Hematopoietic multipotent progenitor cell treated with erythropoietin and hydrocortisone succinate and interleukin-3 and kit ligand, for 6 days (in vitro differentiated cells): Measurements from ENCODE around the gene ZFYVE28.

ENCODE experiments used
- DNase-seq: peaks from one replicate; pipeline ENCODE4 v3.0.0-alpha.2; 2015

Gene ZFYVE28

GRCh38 chr4:2268357-2269205 lies 149.9 kb downstream of the ZFYVE28 start:
- DNase-seq = no peak

GRCh38 chr4:2267841-2268240 lies 150.6 kb downstream of the ZFYVE28 start:
- DNase-seq = no peak

- peak; percentile 53 for DNase-seq
Observed at GRCh38 chr4:2267320-2267811, 151.1 kb downstream of the ZFYVE28 start.

- DNase-seq = no peak
Observed at GRCh38 chr4:2266821-2267220, 151.6 kb downstream of the ZFYVE28 start.

- no peak for DNase-seq
Observed at GRCh38 chr4:2266181-2266580, 152.3 kb downstream of the ZFYVE28 start.

- DNase-seq = no peak
Observed at GRCh38 chr4:2265113-2266110, 153.0 kb downstream of the ZFYVE28 start.

GRCh38 chr4:2264481-2265041 lies 153.9 kb downstream of the ZFYVE28 start:
- DNase-seq = no peak

- DNase-seq = no peak
Observed at GRCh38 chr4:2263926-2264321, 154.5 kb downstream of the ZFYVE28 start.

- DNase-seq = no peak
Observed at GRCh38 chr4:2262944-2263250, 155.5 kb downstream of the ZFYVE28 start.

GRCh38 chr4:2262145-2262943 lies 156.1 kb downstream of the ZFYVE28 start:
- peak; percentile 100 for DNase-seq

GRCh38 chr4:2261853-2262144 lies 156.6 kb downstream of the ZFYVE28 start, which contains the start of gene MXD4:
TSS of gene MXD4 (minus strand) at chr4:2262109. CDS start at chr4:2261980, 129 bp downstream.
- no peak for DNase-seq

GRCh38 chr4:2261110-2261852 lies 157.2 kb downstream of the ZFYVE28 start:
- DNase-seq = peak; percentile 69

GRCh38 chr4:2260344-2261109 lies 157.9 kb downstream of the ZFYVE28 start:
- no peak for DNase-seq

GRCh38 chr4:2259541-2260343 lies 158.7 kb downstream of the ZFYVE28 start:
- DNase-seq = no peak

- no peak for DNase-seq
Observed at GRCh38 chr4:2259036-2259540, 159.4 kb downstream of the ZFYVE28 start.

GRCh38 chr4:2258091-2259035 lies 160.1 kb downstream of the ZFYVE28 start:
- no peak for DNase-seq

- DNase-seq = no peak
Observed at GRCh38 chr4:2257361-2258081, 160.9 kb downstream of the ZFYVE28 start.

GRCh38 chr4:2256781-2257191 lies 161.7 kb downstream of the ZFYVE28 start:
- DNase-seq = no peak
